NCI-H187 treated with DMSO at 0.1 percent for 48 hours (cell line): ENCODE data around the gene ERRFI1.
"Not testable (repeated sequence)": the region's sequence is repeated elsewhere in the genome, so short reads cannot be mapped to it uniquely, and the experiment has no call there.

Source experiments
- DNase-seq: peaks from one replicate; lab custom pipeline; 2025; lab: John Stamatoyannopoulos, UW

ERRFI1 gene

GRCh38 chr1:8026153-8026975 is at the start of gene ERRFI1:
Gene ERRFI1, minus strand, starts transcription at chr1:8026309. Its CDS starts 10,690 bp downstream, at chr1:8015619.
- DNase-seq, result peak; percentile 13

DNA sequence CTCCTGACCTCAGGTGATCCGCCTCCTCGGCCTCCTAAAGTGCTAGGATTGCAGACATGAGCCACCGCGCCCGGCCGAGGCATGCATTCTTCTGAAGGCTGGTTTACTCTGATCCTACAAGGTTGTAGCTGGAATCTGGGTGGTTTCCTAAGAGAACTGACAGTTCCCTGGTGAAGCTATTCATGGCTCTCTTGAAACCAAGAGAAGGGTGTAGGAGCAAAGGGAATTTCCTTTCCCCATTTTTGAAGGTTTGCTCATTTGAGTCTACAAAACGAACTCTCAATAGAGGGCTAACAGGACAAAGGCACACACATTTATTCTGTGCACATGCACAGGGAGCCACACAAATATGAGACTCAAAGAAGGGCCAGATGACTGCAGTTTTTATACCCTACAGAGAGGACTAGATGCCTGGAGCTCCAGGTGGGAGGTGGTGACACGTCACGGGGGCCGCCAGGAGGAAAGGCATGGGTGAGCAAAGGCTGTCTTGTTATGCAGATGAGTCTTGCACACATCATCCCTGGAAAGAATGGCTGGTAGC is 49.5 kb upstream of the ERRFI1 start:
- no peak for DNase-seq

GRCh38 chr1:8073112-8073855 is 47.2 kb upstream of the ERRFI1 start:
- DNase-seq, result no peak

DNA sequence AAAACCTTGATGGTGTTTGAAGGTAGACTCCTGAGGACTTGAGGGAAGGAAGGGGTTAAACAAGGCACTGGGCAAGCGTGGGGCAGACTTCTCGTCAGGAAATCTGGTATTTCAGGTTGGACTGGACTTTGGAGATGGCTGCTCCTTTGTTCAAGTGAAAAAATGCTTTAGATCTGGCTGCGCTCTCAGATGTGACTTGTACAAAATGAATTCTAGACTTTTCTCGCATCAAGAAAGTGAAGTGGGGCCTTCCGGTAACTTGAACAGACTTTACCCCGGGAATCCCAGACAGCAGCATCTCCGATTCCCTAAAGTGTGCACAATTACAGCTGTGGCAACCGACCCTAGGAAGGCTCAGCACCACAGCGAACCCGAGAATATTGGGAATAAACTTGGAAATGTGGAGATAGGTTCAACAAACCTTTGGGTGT is 44.3 kb upstream of the ERRFI1 start:
- DNase-seq, result no peak

- DNase-seq, result not testable (repeated sequence)
These were observed 43.7 kb upstream of the ERRFI1 start for GRCh38 chr1:8069614-8070320.

DNA sequence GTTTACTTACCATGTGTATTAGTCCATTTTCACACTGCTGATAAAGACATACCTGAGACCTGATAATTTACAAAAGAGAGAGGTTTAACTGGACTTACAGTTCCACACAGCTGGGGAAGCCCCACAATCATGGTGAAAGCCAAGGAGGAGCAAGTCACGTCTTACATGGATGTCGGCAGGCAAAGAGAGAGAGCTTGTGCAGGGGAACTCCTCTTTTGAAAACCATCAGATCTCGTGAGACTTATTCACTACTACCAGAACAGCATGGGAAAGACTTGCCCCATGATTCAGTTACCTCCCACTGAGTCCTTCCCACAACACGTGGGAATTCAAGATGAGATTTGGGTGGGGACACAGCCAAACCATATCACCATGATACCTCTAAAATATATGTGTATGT is 39.3 kb upstream of the ERRFI1 start:
- no peak for DNase-seq

DNA sequence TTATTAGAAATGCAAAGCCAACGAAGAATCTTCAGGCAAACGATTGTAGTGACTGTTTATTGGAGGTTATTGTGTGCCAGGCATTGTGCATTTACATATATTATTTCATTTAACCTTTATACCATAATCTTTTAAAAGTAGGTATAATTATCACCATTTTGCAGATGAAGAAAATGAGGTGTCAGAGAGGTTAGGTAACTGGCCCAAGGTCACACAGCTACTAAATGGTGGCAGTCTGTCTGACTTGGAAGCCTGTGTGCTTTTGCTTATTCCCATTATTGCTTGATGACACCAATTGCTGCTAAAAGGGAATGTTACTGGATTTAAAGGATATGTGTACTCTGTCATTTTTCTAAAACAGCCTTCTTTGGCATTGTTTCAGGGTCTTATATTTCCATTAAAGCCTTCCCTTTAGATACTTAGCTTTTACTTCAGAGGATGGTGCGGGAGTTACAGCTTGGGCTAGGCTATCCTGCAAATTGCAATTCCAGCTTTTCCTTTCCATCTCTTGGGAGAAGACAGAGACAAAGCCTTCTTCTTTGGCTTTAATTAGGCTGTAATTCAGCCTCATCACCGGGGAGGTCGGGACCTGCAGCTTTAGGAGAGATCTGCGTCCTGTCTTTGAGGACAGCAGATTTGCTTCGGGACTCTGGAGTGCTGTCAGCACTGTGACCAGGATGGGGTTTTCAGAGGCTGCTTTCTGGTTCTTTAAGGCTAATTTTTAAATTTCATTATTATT is 37.4 kb upstream of the ERRFI1 start:
- no peak for DNase-seq

GRCh38 chr1:8062861-8063260 is 36.8 kb upstream of the ERRFI1 start:
- no peak for DNase-seq

- DNase-seq, result no peak
These were observed 35.7 kb upstream of the ERRFI1 start for GRCh38 chr1:8061673-8062386.

DNA sequence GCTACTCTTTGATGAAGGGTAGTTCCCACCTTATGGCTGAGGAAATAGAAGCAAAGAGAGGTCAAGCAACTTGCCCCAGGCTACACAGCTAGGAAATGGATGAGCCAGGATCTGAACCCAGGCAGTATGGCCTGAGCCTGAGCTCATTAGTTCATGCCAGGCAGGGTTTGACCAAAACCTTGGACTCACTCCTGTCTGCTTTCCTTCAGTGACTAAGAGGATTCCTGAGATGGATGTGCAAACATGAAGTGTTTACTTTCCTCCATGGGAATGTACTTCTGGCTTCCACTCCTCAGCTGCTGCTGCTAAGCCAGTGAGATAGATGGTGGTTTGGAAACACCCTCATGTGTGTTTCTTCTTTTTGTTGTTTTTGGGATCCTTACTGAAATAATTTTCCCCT is 35.1 kb upstream of the ERRFI1 start:
- DNase-seq, result no peak

GRCh38 chr1:8059161-8059622 is 33.1 kb upstream of the ERRFI1 start:
- no peak for DNase-seq

DNA sequence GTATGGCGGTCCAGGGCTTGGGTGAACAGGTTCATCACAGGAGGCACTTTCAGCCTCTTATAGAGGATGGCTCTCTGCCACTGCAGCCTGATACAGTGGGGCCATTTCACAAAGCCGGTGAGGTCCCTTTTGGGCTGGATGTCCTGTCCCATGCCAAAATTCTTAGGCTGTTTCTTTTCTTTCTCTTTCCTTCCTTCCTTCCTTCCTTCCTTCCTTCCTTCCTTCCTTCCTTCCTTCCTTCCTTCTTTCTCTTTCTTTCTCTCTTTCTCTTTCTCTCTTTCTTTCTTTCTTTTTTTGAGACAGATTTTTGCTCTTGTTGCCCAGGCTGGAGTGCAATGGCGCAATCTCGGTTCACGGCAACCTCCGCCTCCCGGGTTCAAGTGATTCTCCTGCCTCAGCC is 31.7 kb upstream of the ERRFI1 start:
- DNase-seq, result not testable (repeated sequence)

DNA sequence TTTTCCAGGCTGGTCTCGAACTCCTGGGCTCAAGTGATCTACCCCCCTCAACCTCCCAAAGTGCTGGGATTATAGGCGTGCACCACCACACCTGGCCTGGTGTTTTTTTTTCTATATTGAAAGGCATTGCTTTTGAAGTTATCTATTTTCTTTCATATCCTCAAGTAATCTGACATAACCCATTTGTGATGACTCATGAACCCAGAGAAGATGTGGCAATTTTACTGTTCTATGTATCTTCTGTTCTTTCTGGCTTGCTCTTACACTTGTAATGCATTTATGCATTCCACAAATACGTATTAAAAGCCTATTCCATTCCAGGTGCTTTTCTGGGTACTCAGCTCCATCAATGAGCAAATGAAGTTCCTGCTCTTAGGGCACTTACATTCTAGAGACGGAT is 29.9 kb upstream of the ERRFI1 start:
- DNase-seq, result no peak

DNA sequence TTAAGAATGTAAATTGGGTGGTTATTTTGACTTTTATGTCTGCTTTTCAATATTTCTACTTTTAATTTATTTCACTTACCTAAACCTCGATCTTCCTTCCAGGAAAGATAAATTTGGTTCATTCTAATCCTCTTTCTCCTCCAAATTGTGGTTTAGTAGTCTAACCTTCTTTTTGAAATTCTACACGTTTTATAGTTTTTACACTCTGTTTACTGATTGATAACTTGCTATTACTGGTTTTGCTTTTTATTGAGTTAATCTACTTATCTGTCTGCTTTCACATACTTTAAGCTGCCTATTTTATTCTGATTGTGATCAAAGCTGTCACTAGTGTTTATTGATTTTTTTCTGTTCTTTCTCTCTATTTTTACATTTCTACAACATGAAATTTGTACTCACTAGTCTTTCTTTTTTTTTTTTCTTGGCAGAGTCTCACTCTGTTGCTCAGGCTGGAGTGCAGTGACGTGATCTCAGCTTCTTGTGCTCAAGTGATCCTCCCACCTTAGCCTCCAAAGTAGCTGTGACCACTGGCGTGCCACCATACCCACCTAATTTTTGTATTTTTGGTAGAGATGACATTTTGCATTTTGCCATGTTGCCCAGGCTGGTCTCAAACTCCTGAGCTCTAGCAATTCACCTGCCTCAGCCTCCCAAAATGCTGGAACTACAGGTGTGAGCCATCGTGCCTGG is 27.9 kb upstream of the ERRFI1 start:
- DNase-seq, result no peak

DNA sequence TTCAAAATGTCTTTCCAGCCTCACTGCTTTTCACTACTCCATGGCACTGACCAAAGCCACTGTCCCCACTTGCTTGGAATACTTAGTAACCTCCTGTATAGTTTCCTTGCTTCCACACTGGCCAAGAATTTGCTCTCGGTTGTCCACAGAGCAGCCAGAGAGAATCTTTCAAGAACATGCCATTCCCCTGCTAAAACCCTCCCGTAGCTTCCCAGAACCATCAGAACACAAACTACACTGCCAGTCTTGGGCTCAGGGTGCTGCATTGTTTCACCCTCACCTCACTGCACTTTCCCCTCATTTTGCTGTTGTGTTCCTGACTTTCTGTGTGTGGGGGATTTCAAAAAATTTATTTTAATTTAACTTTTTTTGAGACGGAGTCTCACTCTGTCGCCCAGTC is 25.5 kb upstream of the ERRFI1 start:
- no peak for DNase-seq

DNA sequence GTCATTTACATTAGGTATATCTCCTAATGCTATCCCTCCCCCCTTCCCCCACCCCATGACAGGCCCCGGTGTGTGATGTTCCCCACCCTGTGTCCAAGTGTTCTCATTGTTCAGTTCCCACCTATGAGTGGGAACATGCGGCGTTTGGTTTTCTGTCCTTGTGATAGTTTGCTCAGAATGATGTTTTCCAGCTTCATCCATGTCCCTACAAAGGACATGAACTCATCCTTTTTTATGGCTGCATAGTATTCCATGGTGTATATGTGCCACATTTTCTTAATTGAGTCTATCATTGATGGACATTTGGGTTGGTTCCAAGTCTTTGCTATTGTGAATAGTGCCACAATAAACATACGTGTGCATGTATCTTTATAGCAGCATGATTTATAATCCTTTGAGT is 23.1 kb upstream of the ERRFI1 start:
- DNase-seq, result not testable (repeated sequence)

- DNase-seq, result no peak
These were observed 21.8 kb upstream of the ERRFI1 start for GRCh38 chr1:8047686-8048445.

GRCh38 chr1:8047112-8047511 is 21.0 kb upstream of the ERRFI1 start:
- DNase-seq, result no peak

DNA sequence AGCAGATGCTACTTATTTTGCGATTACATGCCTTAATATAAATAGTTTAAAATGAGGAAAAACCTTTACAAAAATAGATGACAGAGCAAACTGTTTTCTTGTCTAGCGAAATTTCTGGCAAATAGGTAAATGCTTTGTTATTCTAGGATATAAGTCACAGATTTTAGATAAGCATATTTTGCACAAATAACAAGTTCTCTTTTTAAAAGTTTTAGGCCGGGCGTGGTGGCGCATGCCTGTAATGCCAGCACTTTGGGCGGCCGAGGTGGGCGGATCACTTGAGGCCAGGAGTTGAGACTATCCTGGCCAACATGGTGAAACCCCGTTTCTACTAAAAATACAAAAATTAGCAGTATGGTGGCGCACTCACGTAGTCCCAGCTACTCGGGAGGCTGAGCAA is 20.3 kb upstream of the ERRFI1 start:
- no peak for DNase-seq

GRCh38 chr1:8043621-8044020 is 17.5 kb upstream of the ERRFI1 start:
- DNase-seq, result no peak
